COLO668 (cell line): ENCODE data around the gene LRIT2.
A peak's percentile ranks its signal among the peaks of the same experiment; 100 is the strongest.

Experiments used
- DNase-seq: peaks from one replicate; lab custom pipeline; 2025; ENCODE audit not compliant: unreplicated experiment; lab: John Stamatoyannopoulos, UW

LRIT2 gene

DNA sequence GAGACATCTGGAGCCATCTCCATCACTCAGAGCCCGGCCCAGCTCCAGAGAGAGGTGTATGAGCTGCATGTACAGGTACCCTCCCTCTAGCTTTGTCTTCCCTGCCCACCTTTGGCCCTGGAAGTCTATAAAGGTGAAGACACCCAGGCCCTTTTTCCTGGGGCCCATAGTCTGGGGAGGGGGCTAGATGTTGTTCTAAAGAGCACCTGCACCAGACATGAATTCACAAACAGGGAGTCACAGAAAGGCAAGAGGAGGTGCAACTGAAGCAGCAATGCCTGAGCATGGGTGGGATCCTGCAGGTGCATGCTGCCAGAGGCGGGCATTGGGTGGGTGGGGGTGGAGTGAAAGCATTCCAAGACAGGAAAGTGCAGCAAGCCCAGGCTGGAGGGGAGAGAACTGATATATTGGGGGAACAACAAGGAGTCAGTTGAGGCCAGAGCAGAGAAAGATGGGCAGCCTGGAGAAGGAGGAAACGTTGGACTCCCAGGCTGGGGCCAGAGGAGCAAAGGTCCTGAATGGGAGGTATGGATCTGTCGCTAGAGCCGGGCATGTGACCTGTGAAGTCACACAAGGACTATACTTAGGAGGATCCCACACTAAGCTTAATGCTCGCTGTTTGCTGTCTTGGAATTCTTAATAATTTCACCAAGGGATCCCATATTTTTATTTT, 19.4 kb downstream of the LRIT2 start:
- DNase-seq: no peak

DNA sequence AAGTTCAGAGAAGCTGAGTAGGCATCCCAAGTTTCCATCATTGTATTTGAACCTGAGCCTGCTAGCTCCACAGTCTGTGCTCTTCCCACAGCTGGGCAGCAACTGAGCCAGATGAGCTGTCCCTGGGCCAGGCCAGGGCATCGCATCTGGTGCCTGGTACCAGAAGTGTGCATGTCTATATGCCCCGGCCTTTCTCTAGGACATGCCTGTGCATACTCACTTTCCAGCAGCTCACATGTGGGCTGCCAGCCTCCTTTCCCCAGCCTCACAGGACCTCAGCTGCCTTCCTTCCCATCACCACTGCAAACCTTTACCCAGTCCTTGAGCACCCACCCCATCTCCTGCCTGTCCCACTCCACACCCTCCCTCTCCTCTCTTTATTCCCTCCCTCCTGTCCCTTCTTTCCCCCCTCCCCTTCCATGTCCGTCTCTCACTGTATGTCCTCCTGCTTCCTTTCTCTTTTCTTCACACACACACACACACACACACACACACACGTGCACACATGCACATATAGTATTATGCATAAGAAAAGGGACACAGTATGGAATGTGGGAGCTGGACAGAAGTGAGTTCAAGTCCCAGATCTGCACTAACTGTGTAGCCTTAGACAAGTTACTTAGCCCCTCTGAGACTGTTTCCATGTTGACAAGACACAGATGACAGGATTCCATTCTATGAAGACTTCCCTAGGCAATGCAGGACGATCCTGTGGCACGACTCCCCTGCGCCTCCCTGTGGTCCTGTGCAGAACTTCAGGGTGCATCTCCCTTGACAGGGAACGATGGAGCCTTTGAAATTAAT, 20.1 kb downstream of the LRIT2 start:
- peak; percentile 42 for DNase-seq

DNA sequence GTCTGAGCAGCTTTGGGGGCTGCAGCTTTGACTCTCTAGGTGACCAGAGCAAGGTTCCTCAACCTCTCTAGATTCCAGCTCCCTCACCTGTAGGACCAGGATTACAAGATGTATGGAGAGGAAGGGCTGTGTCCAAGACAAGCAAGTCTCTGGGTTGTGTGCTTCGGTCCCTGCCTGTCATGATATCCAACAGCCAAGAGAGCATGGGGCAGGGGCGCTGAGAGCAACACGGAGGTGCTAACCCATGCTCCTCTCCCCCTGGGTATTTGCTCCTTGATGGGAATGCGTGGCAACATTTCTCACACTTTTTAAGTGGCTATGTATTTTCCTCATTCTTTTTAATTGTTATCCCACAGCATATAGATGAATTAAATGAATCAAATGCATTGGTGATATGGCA, 20.7 kb downstream of the LRIT2 start:
- DNase-seq: no peak

DNA sequence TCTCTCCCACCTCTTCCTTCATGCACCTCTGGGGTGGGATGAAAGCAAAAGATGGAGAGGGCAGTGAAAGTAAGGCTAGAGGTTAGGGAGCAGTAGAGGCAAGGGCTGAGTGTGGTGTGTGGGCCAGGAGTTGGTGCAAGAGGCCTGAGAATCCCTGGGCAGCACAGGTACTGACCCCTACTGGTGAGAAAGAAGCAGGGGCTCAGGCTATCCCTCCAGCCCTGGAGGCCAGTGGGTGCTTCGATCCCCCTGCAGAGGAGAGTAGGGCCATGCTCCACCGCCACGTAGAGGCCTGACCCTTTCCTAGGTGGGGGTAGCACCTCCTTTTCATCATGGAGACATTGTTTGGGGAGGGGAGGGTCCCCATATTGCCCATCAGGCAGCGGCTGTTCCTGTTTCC, 21.2 kb downstream of the LRIT2 start:
- peak; percentile 1 for DNase-seq

DNA sequence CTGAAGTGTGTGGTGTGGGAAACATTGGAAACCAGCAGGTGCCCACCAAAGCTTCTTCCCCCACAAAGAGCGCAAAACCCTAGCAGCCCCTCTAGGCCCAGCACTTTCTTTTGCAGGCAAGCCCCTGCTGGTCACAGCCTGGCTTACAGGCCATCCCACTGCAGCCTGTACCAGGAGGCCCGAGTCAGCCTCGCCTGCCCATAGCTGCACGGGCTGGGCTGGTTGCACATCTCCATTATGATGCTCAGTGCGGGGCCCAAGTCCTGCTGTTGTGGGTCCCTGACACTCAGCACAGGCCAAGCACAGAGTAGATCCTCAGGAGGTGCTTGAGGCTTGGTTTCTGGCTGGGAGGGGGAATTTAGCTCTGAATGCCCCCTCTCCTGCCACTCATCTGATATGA, 23.0 kb downstream of the LRIT2 start:
- no peak for DNase-seq

DNA sequence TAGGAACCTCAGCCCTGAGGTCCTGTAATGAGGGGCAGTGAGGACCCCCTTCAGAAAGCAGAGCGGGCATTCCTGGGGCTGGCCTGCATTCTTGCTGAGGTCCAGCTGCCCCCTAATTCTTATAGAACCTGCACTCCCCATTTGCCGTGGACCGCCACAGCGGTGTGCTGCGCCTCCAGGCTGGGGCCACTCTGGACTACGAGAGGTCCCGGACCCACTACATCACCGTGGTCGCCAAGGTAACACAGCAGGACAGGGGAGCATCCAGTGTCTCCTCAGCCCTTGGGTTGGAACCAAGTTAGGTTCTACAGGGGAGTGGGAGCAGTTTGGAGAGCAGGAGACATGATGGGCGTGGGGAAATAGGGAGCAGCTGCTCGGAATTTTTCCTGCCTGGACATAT, 23.7 kb downstream of the LRIT2 start:
- no peak for DNase-seq

DNA sequence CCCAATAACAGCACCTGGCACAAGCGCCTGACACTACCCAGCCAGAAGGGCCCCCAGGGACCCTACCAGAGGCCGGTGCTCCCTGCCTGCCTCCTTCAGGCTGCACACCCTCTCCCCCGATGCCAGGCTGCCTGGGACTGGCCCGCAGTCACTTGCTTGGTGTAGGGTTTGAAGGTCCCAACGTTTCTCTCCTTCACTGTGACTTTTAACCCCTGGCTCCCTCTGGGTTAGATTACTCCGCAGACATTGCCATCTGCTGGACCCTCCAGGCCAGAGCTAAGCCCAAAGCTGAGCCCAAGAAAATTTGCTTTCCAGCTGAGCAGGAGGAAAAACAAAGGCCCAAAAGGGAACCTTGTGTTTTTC, 24.1 kb downstream of the LRIT2 start:
- no peak for DNase-seq

DNA sequence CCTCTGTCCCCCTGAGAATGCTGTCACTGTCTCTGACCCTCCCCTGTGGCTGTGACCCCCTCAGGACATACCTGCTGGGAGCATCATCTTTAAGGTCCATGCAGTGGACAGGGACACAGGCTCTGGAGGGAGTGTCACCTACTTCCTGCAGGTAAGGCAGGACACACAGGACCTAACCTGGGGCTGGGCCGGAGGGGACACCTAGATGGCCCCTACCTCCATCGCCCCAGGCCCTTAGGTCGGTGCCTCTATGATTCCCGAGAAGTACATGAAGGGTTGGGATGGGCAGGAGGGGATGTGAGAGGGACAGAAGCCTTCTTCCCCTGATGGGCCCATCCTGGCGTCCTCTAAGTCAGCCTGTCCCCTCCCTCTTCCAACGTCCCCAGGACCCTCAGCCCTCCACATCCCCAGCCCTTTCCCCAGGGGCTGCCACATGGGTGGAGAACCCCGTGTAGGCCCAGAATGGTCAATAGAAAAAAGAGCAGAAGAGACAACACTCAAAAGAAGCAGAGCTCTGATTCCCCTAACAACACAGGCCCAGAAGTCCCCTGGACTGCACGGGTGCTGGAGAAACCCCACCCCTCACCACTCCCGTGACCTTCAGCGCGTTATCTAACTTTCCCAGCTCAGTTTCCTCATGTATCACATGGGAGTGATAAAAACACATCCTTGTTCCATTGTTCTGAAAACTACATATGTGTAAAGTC, 24.7 kb downstream of the LRIT2 start:
- no peak for DNase-seq

DNA sequence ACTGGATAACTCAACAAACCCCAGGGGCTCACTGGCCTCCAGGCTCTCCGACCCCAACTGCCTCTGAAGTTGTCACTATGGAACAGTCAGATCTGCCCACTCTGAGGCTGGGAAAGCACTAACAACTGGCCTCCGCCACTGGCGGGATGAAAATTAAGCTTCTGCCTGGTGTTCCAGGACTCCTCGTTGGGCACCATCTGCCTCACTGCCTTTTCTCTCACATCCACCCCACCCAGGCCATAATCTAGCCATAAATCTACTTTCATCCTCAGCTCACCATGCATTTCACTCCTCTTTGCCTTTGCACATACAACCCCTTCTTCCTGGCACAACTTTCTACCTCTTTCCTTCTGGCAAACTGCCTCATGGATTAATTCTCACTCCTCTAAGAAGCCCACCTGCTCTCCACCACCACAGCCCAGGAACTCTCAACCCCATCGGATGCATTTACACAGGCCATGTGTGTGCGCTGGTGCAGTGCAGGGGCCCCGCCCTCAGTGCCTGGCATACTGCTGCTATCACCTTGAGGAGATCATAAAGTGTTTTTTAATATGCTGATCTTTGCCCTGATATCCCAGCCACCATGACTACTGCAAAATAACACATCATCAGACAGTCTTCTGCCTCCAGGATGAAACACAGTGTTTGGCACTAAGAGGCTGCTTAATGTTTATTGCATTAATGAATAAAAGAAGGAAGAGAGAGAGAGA, 27.0 kb downstream of the LRIT2 start:
- DNase-seq: peak; percentile 2

DNA sequence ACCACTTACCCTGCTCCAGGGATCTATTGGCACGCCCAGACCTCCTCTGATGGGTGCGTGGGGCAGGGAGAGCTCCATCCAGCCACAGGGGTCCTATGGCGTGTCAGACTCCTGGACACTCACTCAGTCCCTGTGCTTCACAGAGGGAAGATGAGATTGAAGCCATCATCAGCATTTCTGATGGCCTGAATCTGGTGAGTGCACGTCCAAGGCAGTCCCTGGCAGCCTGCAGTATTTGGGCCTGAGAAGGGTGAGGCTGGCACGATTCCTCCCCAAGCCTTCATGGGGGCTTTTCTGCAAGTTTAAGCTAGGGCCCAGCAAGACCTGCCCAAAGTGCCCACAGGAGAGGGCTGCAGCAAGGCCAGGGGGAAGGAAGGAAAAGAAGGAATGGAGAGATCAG, 27.7 kb downstream of the LRIT2 start:
- DNase-seq: no peak

DNA sequence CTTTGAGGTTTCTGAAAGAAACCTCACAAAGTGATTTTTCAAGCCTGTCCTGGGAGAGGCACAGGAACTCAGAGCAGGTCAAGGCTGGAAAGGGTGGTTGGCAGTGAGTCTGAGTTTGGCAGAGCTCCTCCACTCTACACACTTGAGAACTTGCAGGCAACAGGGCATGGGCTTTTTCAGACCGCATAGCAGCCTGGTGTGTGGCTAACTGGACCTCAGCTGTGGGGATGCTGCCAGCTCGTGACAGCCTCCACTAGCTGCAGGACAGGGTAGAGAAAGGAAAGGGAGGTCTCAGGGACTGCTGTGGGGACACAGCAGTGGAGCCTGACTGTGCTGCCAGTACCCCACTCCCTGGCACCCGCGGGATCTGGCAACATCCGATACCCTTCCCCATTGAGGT, 28.4 kb downstream of the LRIT2 start:
- DNase-seq: no peak

DNA sequence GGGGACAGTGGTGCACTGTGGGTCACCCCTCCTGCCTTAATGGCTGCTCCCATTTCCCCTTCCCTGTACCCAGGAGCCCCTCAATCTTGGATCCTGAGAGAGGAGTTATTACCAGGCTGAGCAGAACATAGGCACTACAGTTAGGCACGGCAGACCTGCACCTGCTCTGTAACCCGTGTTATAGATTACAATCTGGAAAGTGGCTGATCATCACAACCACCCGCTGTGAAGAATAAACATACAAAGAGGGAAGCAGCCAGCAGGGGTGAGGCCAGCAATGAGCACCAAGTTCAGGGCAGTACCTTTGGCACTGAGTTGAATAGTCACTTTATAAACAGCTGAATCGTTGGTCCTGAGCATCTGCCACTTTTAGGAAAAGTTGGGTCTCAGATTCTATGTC, 29.3 kb downstream of the LRIT2 start:
- peak; percentile 69 for DNase-seq

DNA sequence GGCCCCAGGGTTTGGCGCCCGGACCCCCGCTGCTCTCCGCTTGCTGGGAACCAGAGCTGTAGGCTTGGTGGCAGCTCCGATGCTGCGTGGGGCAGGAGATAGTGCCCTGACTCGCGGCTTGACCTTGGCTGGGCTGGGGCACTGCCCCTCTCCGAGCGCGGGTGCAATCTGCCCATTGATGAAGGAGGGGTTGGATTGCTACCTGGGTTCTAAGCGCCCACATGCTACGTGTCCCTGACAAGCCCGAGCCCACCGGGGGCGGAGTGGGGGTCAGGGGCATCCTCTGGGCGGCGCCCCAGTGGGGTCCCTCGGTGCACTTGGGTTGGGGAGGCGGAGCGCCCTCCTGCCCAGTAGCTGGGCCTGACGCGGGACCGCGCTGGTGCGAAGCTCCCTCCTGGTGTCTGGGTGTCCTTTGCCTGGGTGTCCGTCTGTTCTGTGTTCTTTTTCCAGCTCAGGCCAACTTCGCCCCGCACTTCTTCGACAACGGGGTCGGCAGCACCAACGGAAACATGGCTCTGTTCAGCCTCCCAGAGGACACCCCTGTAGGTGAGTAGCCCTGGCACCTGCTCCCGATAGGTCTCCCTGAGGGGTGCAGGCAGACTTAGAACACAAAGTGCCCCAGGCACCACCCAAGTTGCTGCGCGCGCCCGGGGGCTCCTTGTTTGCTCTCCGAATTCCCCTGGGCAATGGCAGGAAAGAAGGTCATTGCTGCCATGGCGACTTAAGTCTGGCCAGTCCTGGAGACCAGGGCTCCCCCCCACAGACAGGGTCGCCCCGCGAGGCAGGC, 30.1 kb downstream of the LRIT2 start:
- DNase-seq: peak; percentile 16

DNA sequence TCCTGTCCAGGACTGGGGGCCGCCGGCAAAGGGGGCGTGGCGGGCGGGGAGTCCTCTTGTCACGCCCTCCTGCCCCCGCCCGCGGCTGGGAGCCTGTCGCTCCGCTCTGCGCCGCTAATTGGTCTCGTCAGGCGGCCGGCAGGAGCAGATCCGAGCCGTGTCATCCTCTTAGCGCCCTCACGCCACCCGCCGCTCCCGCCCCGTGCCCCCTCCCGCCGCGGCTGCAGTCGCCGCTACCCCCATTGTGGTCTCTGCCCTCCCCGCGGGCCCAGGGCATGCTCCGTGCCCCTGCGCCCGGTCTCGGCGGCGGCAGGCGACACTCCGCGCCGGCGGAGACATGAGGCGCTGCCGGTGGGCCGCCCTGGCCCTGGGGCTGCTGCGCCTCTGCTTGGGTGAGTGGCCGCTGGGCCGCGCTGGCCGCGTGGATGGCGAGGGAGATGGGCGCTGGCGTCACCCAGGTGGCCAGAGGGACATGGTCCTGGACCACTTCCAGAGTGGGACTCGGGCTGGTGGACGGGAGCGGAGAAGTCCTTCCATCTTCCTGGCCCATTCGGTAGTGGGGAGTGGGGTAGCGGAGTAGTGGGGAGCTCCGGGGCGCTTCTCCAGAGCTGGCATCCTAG, 30.8 kb downstream of the LRIT2 start, which contains the start of gene CDHR1:
Gene CDHR1 (plus strand): TSS at position 114 of the 620 bp plus-strand sequence. CDS start 224 bp downstream, at position 338.
- DNase-seq: peak; percentile 59

DNA sequence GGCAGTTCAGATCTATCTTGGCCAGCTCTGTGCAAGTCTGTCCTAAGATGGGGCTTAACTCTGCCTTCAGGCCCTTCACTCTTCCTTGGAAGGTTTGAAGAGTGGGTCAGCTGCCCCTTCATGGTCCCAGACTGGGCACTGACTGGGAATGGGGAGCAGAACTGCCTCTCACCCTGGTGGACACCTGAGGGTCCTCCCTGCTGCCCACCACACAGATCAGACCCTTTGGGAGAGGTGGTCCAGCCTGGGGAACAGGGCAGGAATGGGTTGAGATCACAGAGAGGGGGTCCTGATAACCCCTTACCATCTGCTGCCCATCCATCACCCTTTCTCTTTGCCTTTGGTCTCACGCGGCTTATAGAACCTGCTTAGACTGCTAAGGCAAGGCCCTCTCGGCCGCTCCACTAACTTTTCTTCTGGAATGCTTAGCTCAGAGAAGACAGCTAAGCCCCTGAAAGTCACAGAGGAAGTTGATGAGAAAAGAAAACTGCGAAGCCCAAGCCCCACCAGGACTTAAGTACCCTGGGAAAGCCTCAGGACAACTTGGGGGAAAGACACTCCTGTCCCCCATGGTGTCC, 31.4 kb downstream of the LRIT2 start:
- DNase-seq: no peak

DNA sequence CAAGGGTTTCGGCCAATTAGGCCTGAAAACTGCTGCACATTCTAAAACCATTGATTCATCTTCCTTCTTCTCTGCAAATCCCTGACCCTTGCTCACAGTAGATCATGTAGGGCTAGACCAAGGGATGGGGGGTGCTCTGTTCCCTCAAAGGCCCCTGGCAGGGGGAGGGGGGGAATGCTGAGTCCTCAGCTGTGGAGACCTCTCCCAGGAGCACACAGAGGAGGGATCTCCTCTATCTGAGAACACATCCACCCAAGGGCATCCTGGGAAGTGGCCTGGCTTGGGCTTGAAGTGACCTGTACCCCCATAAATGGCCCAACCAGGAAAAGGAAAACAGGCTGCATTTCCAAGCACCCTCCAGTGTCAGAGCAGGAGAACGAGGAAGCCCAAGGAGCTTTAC, 32.0 kb downstream of the LRIT2 start:
- DNase-seq: no peak

DNA sequence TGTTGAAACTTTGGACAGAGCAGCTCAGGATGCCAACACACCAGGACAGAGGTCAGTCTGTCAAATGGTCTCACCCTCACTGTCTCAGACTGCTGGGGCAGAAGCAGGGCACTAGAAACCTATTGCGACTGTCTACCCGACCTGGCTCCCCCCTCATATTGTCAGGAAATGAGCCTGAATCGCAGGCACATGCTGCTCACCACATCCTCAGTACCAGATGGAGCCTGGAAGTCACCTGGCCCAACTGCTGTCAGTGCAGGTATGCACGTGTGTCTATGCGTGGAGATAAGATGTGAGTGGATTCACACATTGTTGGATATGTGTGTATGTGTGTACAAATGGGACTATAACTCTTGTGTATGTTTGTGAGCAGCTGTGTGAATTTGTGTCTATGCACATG, 34.2 kb downstream of the LRIT2 start:
- DNase-seq: no peak

DNA sequence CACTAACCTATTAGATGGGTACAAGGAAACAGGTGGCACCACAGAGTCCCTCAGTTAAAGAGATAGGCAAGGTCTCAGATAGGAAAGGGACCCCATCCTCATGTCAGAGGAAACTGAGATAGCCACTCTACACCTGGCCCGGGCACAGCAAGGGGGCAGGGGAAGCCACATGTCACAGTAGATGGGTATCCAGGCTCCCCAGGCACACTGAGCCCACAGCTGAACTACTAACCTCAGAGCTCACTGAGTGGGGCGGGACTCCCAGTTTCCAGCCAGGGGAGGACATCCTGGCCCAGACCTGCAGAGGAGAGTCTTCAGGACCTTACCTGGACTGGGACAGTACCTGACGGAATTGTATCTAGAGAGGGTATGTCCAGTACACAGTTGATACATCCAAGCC, 34.7 kb downstream of the LRIT2 start:
- DNase-seq: no peak

DNA sequence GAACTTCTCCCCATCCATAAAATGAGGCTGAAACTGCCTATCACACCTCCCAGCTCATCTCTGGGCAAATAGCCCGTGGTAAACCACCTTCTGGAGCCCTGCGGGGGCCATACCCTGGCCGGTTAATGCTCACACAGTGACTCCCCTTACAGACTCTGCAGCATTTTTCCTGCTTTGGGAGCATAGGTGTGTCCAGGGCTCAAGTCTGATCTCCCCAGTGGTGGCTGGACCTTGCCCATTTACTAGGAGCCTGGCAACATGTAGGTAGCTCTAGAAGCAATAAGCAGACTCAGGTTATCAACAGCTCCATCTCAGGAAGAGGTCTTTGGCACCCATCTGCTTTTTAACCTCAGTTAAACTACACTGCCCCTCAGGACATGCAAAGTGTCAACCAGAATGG, 36.5 kb downstream of the LRIT2 start:
- no peak for DNase-seq
